COR-L47 (cell line): ENCODE measurements around the gene ZNF496.
A peak's percentile ranks its signal among the peaks of the same experiment; 100 is the strongest.
"Not testable (repeated sequence)": the region's sequence is repeated elsewhere in the genome, so short reads cannot be mapped to it uniquely, and the experiment has no call there.

Experiments
- DNase-seq: peaks from one replicate; lab custom pipeline; 2025; lab: John Stamatoyannopoulos, UW

Gene ZNF496

DNA sequence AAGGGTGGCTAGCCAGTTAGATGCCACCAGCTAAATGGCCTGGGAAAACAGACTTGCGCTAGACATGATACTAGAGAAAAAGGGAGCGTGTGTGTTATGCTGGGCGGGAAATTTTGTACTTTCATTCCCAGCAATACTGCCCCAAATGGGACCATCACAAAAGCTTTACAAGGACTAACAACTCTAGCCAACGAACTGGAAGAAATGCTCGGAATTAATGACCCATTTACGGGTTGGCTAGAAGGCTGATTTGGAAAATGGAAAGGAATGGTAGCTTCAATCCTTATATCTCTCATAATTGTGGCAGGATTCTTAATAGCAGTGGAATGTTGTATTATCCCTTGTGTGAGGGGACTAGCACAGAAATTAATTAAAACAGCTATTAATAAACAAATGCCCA lies 27.9 kb upstream of the ZNF496 start:
- no peak for DNase-seq

DNA sequence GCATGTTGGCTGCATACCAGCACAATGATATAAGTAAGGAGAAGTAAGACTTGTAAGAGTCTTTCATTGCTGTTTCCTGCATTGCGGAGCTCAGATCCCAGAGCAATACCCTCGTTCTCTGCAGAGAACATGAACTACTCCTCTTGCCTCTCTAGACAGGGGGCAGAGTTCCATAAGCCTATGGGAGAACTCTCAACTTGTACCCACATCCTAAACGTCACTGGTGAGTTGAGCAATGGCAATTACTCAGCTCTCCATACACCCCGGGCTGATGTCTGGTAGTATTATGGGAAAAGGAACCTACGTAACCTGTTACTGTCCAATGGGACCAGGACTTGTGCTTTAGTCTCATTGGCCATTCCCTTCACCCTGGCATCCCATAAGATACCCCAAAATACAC lies 27.3 kb upstream of the ZNF496 start:
- DNase-seq: no peak

DNA sequence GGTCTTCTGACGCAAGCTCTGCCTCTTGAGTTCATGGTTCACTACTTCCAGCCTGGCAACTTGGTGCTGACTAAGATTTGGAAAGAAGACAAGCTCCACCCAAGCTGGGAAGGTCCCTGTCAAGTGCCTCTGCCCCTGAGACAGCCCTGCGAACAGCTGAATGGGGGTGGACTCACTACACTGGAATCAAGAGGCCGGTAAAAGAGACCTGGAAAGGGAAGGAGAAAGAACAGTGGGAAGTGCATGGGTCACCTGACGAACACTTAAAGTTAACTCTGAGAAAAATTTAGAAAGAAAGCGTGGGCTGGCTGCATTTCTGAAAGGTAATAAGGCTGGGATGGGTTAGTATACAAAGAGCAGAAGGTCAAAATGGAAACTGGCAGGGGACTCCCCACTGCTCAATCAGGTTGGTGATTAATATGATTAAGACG lies 26.1 kb upstream of the ZNF496 start:
- no peak for DNase-seq

DNA sequence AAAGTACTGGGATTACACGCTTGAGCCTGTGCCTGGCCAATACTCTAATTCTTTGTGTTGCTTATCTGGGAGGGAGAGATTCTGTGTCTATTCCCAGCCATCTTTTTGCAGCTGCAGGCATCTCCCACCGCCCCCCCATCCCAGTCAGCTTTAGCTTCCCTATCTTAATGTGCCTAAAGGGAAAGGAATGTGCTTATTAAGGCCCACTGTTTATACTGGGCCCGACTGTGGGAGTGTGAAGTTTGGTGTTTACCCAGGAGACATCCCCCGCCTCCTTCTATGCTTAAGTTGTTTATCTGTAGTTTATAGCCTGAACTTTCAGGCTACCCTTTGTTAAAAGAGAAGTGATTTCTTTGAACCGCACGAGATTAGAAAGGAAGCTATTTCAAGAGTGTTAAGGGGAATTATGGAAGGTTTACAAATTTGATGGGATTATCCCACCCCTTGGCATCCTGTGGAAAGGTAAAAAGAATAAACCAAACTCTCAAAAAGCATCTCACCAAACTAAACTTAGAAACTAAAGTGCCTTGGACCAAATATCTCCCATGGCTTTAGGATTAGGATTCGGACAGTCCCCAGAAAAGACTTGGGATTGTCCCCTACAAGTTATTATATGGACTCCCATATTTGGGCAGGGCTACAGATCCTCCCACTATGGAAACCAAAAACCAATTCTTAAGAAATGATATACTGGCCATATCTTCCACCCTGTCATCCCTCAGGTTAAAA lies 25.5 kb upstream of the ZNF496 start:
- no peak for DNase-seq

DNA sequence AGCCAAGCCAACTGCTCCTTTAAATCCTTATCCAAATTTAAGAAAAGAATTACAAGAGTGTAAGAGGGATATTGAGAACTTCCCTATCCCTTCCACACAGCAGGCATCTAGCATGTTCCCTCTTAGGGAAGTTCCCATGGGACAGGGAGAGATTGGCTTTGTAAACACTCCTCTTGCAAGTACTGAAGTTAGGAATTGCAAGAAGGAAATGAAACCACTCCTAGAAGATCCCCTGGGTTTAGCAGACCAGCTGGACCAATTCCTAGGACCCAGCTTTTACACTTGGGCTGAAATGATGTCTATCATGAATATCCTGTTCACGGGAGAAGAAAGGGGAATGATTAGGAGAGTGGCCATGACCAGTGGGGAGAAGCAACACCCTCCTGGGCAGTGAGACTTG lies 23.5 kb upstream of the ZNF496 start:
- DNase-seq: not testable (repeated sequence)

DNA sequence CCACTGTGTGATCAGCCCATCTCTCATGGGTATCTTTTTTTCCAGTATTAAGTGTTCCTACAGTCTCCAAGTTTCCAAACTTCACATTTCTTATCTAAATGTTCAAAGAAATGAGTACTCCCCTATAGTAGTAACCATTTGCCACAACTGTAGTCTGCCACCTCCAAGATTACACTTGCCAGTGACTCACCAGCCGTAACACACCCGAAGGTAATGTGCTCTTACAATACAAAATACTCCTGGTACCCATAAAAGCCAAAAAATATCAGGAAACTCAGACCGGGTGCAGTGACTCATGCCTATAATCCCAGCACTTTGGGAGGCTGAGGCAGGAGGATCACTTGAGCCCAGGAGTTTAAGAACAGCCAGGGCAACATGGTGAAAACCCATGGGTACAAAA lies 20.5 kb upstream of the ZNF496 start:
- DNase-seq: no peak

DNA sequence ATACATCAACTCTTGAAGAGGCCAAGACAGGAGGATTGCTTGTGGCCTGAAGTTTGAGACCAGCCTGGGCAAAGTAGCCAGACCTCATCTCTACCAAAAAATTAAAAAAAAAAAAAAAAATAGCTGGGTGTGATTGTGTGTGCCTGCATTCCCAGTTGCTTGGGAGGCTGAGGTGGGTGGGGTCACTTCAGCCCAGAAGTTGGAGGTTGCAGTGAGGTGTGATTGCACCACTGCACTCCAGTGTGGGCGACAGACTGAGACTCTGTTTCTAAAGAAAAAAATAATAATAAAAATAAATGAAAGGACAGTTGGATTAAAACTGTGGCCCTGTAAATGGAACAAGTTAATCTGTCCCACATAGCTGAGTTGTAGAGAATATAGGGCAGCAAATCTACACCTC lies 18.9 kb upstream of the ZNF496 start:
- no peak for DNase-seq

DNA sequence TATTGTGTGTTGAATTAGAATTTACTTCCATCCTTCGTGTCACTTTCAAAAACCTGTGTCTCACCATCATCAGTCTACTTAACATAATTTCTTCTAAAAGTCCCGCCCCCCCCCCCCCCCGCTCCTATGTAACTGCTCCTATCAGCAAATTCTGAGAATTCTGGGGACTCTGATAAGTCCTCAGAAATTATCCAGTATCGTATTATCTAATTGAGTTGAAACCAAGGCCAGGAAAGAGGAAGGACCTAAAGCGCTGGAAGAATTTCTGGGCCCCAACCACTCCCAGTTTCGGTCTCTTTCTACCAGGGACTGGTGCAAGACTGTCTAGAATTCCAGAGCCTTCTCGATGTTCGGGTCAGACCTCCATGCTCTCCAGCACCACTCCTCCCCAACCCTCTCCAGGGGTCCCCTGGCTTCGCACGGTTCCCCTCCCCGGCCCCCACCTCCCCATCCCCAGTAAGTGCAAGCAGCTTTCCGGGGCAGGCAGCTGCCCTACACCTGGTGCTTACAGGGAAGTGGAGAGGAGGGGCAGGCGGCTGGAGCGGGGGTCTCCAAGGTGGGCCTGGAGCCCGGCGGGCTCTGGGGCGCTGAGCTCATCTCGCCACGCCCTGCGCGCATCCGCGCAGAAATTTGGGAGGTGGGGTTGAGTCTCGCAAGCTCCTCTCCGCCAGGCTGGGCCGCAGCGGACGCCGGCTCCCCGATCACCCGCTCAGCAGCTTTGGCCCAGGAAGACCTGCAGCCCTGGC lies 16.0 kb upstream of the ZNF496 start:
- no peak for DNase-seq

DNA sequence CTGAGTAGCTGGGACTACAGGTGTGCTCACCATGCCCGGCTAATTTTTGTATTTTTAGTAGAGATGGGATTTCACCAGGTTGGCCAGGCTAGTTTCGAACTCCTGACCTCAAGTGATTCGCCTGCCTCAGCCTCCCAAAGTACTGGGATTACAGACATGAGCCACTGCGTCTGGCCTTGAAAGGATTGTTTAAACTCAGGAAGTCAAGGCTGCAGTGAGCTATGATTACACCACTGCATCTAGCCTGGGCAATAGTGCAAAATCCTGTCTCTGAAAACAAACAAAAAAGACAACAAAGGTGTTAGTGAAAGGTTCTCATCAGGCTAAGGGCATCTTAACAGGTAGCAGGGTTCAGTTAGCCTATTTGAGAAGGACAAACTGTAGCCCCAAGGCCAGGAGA lies 14.2 kb upstream of the ZNF496 start:
- DNase-seq: no peak

DNA sequence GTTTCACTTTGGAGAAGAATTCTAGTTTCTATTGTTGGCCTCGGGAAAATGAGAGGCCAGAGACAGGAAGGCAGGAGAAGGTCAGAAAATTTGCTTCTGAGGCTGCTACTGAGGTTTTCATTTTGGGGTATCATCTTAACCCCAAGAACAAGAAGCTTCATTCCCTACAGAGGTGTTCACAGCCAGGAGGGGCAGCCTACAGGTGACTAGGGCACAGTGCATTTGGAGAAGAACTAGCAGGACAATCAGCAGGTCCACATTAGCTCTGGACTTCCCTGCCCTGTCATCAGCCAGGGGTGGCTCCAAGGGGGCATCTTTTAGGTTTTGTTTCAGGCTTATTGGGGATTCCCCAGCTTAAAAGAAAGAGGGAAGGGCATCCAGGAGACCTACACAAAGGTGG lies 12.1 kb upstream of the ZNF496 start:
- DNase-seq: no peak

DNA sequence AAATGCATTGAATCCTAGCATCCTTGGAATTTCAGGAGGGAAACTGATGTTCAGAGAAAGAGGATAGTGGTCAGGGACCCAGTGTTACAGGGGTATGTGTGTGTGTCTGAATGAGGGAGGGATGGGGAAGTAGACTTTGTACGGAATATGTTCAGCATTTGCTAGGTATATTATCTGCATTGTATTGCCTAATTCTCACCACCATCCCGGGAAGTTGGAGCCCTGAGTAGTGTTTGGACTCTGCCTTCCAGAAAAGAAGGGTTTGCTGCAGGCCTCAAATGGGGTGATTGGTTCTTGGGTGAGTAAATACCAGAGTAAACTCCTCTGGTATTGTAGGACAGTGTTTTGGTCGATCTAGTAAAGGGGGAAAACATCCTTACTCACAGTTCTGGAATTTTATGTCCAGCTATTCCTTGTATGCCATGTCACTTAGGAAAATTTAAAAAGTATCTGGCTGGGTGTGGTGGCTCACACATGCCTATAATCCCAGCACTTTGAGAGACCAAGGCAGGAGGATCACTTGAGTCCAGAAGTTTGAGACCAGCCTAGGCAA lies 7.1 kb upstream of the ZNF496 start:
- DNase-seq: no peak

DNA sequence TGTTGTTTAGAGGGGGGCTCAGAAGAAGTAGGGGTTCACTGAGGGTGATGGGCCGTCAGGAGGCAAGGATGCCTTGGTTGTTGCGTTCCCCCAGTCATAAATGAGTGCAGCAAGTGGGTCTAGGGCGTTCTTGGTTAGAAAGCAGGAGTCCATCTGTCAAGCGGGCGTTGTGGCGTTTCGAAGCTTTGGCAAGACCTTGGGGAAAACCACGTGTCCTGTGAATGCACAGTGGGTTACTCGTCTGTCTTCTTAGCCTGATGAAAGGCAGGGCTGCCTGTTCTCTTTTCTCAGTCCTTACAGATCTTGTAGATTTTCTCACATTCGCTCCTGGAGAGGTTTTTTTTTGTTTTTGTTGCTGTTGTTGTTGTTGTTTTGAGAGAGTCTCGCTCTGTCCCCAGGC lies 6.3 kb upstream of the ZNF496 start:
- no peak for DNase-seq

DNA sequence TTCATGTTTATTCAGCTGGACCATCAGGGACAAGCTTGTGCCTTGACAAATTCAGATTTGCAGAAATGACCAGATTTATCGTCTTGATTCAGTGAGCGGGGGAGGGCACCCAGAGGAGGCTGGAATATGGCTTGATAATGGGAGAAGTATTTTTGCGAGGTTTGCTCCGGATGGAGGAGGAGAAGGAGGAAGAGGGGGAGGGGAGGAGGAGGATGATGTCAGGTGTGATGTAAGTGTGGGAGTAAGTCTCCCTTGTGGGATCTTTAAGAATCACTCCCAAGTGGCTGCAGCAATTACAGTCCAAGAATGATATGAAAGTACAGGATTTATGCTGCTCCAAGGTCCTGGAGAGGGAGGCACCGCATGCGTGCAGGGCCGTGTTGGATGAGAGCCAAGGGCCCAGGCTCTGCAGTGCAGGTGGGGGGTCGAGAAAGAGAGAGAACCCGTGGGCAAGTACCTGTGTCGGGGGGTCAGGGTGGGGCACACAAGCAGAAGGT lies 5.6 kb upstream of the ZNF496 start:
- DNase-seq: no peak

DNA sequence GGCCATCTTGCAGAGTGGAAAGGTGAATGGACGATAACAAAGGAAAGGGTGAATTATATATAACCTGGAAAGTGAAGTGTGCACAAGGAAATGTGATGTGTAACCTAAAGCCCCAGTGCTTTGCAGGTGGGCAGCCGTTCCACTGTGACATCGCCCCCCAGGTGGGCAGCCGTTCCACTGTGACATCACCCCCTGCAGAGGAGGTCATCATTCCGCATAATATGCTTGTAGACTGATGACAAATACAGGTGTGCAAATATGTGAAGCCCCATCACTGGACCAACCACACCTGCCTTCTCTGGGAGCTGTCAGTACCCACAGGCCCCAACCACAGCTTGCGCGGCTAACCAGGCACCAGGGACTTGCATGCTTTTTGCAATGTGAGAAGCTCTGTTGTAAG lies 4.7 kb upstream of the ZNF496 start:
- peak; percentile 73 for DNase-seq

DNA sequence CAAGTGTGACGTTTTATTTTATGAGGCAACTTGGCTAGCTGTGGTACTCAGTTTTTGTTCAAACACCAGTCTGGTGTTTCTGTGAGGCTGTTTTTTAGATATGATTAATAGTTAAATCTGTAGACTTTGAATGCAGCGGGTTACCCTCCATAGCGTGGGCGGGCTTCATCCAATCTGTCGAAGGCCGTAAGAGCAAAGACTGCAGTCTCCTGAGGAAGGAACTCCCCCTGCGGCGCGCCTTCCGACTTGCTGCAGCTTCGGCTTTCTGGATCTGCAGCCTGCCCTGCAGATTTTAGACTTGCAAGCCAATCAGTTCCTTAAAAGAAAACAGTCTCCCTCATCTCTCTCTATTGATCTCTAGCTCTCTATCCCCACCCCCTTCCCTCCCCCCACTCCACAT lies 4.2 kb upstream of the ZNF496 start:
- no peak for DNase-seq

DNA sequence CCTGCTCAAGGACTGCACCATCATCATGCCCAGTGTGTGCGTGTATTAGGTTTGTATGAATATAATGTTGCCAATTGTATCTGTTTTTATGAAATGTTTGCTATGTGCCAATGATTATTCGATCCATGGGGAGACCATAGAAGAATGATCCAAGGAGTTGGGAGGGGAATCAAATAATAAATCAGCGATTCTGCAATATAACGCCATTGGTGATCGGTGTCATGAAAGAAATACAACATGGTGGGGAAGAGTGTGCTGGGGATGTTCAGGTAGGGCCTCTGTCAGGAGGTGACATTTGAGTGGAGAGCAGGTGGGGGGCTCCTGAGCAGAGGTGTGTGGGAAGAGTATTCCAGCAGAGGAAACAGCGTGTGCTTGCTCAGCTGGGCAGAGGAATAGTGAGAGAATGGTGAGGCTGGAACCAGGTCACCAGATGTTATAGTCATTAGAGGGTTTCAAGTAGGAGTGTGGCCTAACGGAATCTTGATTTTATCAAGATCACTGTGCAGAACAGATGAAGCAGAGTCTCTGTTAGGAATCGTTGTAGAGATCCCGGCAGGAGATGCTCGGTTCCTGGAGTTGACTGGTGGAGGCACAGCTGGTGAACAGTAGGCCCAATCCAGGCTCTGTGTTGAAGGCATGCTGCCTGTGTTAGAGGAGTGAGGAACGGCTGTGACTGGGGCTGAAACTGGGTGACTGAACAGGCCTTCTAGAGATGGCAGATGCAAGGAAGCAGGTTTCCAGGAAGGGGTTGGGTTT lies 2.9 kb upstream of the ZNF496 start:
- no peak for DNase-seq

DNA sequence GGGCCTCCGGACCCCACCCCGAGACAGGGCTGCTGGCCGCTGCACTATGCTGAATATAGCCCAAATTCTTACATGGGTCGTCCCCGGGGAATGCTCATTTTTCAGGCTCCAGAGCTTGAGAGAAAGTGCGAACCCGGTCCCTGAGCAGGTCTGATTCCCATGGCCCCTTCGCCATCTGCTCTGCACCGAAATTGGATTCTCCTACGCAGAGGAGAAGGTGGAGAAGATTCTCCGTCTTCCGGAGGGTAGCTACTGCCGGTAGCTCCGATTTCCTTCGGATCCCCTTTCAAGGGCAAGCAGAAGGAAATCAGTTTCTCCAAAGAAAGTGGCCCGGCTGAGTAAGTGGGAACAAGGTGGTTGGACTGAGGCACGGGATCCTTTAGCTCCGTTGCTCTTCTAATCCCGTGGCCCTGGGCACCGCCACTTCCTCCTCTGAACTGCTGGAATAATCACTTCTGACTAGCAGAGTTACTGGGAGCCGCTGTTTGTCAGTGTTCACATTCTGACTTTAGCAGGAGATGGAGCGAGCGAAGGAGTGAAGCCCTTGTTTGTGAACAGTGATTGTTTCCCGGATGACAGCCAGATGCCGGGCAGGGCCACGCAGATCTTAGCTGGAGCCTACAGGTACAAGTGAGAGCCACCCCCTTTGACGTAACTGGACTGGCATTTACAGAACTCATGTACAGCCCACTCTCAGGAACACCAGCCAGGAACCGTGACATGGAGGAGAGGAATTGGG lies 1.1 kb upstream of the ZNF496 start:
- DNase-seq: no peak

DNA sequence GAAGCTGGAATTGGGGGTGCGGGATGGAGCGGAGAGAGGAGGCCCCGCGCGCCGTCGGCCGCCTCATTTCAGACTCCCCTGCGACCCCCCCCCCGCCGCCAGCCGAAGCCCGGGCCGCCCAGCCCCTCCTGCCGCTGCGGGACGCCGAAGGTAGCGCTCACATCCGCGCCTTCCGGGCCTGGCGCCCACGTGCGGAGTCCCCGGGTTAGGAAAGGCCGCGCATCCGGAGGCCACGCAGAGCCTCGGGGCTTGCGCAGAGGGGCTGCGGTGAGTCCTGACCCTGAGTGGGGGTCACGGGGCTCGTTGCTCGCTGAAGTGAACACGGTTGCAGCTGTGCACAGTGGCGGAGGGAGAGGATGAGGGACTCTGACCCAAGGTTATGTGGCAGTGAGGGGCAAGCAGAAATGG lies 552 bp upstream of the ZNF496 start:
- peak; percentile 57 for DNase-seq

DNA sequence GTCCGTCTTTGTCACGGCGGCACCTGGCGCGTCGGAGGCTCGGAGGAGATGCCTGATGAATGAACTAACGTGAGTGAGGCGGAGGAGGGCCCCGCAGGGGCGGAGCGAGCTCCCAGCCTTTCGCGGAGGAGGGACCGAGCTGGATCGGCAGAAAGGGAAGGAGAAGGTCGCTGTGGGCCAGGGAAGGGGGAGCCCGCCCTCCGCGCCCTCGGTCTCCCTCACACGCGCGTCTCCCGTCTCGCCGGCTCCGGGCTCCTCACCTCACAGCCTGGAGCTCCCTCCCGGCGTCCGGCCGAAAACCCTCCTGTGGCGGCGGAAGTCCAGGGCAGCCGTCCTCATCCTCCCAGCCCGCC lies 519 bp downstream of the ZNF496 start:
- DNase-seq: peak; percentile 71

DNA sequence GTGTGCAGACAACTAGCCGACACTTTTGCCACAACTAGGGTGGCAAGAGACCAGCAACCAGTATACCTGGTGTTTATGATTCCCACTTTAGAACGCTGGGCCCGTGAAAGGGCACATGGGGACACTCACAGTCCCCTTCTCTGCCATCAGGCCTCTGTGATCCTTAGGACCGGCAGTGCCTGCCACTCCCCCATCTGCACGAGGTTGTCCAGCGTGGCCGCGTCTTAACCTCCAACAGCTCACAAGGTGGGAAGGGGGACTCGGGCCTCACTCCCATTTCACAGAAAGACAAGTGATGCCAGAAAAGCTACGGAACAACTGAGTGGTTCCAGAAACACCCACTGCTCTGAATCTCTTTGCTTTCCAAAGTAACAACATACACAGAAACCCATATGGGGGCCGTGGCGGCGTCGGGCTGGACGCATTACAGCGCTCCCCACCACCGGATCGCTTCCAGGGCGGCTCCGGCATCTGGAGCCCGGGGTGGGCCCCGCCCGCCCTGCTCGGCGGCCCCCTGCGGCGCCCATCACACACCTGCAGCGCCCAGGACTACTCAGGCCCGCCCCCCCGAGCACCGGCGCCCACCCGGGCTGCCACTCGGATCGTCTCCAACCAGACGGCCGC lies 1.0 kb downstream of the ZNF496 start:
- DNase-seq: no peak

DNA sequence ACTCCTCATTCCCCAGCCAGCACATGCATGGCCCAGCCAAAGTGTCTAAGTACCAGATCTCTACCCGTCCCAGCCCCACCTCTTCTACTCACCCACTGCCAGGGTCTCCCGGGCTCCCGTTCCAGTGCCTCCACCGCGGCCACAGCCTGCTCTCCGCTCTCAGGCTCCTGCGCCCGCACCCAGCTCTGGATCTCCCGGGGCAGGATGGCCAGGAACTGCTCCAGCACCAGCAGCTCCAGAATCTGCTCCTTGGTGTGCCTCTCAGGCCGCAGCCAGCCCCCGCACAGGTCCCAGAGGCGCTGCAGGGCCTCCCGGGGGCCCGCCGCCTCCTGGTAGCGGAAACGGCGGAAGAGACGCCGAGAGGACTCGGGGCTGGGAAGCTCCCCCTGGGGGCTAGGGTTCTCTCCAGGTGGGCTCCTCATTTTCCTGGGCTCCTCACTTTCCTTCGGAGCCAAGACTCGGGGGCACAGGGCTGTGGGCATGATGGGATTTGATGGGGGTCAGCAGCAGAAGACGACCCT lies 2.5 kb downstream of the ZNF496 start:
- no peak for DNase-seq
